GM18498 (cell line): ENCODE measurements around the gene RANBP3.
A peak's percentile ranks its signal among the peaks of the same experiment; 100 is the strongest.
"Not testable (repeated sequence)": the region's sequence is repeated elsewhere in the genome, so short reads cannot be mapped to it uniquely, and the experiment has no call there.

Experiments used
- ATAC-seq: cut with Tn5 transposase; IDR thresholded peaks from one replicate; pipeline ENCODE4 v1.9.1; 2021; ENCODE audit warnings: mild to moderate bottlenecking, moderate library complexity; ENCODE audit not compliant: unreplicated experiment

RANBP3 gene

GRCh38 chr19:5977785-5978605, at the start of gene RANBP3:
Gene RANBP3, minus strand, starts transcription at chr19:5978140. Its CDS starts 58 bp downstream, at chr19:5978082.
- peak; percentile 88 for ATAC-seq

- no peak for ATAC-seq
These were observed 48.7 kb upstream of the RANBP3 start for GRCh38 chr19:6026390-6027227.

- ATAC-seq: not testable (repeated sequence)
These were observed 46.8 kb upstream of the RANBP3 start for GRCh38 chr19:6024756-6025155.

GRCh38 chr19:6023936-6024335, 46.0 kb upstream of the RANBP3 start:
- ATAC-seq: no peak

GRCh38 chr19:6023085-6023682, 45.2 kb upstream of the RANBP3 start:
- no peak for ATAC-seq

GRCh38 chr19:6022570-6023064, 44.7 kb upstream of the RANBP3 start:
- ATAC-seq: no peak

GRCh38 chr19:6021878-6022569, 44.1 kb upstream of the RANBP3 start:
- ATAC-seq: no peak

- ATAC-seq: no peak
These were observed 43.2 kb upstream of the RANBP3 start for GRCh38 chr19:6020972-6021805.

GRCh38 chr19:6020166-6020882, 42.4 kb upstream of the RANBP3 start:
- no peak for ATAC-seq

- ATAC-seq: no peak
These were observed 40.8 kb upstream of the RANBP3 start for GRCh38 chr19:6018786-6019185.

GRCh38 chr19:6017576-6017975, 39.6 kb upstream of the RANBP3 start:
- ATAC-seq: no peak

GRCh38 chr19:6015841-6016545, 38.1 kb upstream of the RANBP3 start:
- no peak for ATAC-seq

- no peak for ATAC-seq
These were observed 36.7 kb upstream of the RANBP3 start for GRCh38 chr19:6014551-6015135.

GRCh38 chr19:6012426-6013170, 34.7 kb upstream of the RANBP3 start:
- no peak for ATAC-seq

GRCh38 chr19:6011794-6012193, 33.9 kb upstream of the RANBP3 start:
- ATAC-seq: no peak

GRCh38 chr19:6011206-6011605, 33.3 kb upstream of the RANBP3 start:
- no peak for ATAC-seq

GRCh38 chr19:6010107-6010506, 32.2 kb upstream of the RANBP3 start:
- no peak for ATAC-seq

GRCh38 chr19:6007866-6008265, 29.9 kb upstream of the RANBP3 start:
- ATAC-seq: no peak
